NOMO-1 treated with dmso at 0.1 percent for 144 hours (cell line): ENCODE data around the gene PAX7.
"Not testable (repeated sequence)": the region's sequence is repeated elsewhere in the genome, so short reads cannot be mapped to it uniquely, and the experiment has no call there.

Source experiments
- DNase-seq: peaks from one replicate; lab custom pipeline; 2025; ENCODE audit not compliant: unreplicated experiment; lab: John Stamatoyannopoulos, UW

The PAX7 gene

GRCh38 chr1:18657506-18658201 lies 27.0 kb downstream of the PAX7 start:
- DNase-seq, result no peak

DNA sequence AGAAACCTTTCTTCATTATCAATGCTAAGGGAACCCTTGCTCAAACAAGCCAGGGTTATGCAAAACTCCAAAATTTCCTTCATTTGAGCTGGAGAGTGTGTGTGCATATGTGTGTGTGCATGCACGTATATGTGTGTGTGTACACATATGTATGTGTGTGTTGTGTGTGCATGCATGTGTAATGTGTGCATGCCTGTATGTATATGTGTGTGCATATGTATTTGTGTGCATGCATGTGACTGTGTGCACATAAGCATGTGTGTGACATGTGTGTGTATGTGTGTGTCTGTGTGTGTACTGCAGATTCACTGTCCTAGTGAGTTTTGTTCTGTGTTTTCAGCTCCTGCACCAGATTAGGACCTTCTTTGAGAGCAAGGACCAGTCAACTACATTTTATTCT lies 28.2 kb downstream of the PAX7 start:
- no peak for DNase-seq

GRCh38 chr1:18661404-18662285 lies 31.0 kb downstream of the PAX7 start:
- DNase-seq, result no peak

- no peak for DNase-seq
These were observed 31.6 kb downstream of the PAX7 start for GRCh38 chr1:18662286-18662639.

- no peak for DNase-seq
These were observed 35.8 kb downstream of the PAX7 start for GRCh38 chr1:18666317-18666920.

DNA sequence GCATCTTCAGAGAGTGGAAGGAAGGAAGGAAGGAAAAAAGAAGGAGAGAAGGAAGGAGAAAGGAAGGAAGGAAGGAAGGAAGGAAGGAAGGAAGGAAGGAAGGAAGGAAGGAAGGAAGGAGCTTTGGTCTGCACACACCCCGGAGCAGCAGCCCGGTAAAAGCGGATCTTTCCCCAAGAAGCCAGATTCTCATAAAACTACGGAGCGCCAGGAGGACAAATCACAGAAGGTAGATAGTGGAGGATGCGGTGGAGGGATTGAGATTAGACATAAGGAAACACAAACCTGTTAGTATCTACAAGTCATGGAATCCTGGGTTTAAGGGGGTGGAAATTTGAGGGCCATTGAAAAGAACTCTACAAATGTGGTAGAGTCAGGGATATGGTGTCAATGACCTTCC lies 36.7 kb downstream of the PAX7 start:
- no peak for DNase-seq

- DNase-seq, result no peak
These were observed 37.4 kb downstream of the PAX7 start for GRCh38 chr1:18668046-18668445.

DNA sequence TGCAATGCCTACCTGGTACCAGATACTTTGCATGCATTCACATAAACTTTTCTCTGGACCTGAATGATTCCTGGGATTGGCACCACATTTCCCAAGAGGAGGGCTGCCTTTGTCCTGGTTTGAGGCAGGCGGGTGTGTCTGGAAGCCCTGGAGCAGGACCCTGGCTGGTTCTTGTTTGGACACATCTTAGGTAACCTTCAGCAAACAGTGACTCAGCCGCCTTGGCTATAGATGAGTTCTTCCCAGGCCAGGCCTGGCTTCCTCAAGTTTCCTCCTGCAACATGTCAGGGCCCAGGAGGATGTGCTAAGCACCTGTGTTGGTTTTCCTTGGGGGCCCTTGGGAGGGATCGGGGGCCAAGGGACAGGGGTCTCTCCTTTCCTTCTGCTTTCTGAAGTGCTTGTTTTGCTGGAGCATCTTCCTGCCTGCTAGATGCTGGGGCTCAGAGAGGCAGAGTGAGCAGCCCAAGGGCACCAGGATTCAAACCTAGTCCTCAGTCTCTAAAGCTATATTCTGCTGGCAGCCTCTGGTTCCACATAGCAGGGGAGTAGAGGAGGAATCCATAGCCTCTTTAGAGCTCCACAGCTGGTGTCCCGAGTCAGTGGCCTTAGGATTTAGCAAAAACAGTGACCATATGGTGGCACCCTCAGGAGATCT lies 38.2 kb downstream of the PAX7 start:
- DNase-seq, result no peak

GRCh38 chr1:18670121-18670867 lies 39.6 kb downstream of the PAX7 start:
- DNase-seq, result no peak

GRCh38 chr1:18670868-18671225 lies 40.2 kb downstream of the PAX7 start:
- DNase-seq, result no peak

- DNase-seq, result no peak
These were observed 43.3 kb downstream of the PAX7 start for GRCh38 chr1:18673976-18674375.

DNA sequence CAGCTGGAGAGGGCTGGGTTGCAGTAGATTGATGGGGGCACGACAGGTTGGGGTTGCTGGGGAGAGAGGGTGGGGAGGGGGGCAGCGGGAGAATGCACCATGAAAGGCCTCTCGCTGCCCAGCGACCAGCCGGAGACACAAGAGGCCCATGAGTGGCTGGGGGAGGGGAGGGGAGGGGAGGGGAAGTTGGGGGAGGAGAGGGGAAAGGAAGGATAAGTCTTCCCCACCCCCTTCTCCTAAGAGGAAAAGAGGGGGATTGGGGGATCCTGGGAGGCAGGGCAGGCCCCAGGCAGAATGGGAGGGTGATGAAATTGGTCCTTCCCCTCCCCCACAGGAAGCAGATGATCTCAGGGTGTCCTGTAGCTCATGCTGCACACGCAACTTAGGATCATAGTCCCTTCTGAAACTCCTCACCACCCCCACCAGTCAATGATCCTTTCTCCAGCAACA lies 45.7 kb downstream of the PAX7 start:
- no peak for DNase-seq

GRCh38 chr1:18681423-18681835 lies 50.8 kb downstream of the PAX7 start:
- no peak for DNase-seq

- no peak for DNase-seq
These were observed 51.7 kb downstream of the PAX7 start for GRCh38 chr1:18682375-18682774.

GRCh38 chr1:18684303-18684702 lies 53.7 kb downstream of the PAX7 start:
- DNase-seq, result no peak

DNA sequence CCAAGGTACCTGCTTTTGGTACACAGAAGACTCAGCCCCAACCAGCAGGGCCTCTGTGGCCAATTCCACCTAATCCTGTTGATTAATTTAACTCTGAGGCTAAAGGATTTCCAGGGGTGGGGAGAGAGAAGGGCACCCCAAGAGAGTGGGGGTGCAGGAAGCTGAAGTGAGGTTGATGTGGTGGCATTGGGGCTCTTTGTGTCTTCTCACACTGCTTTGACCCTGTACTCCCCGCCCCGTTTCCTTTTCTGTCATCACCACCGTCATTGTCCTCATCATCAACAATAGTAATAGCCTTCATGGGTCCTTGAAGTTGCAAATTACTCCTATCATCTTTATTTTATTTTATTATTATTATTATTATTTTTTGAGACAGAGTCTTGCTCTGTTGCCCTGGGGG lies 55.9 kb downstream of the PAX7 start:
- DNase-seq, result no peak

- no peak for DNase-seq
These were observed 56.6 kb downstream of the PAX7 start for GRCh38 chr1:18687273-18687672.

GRCh38 chr1:18691648-18692047 lies 61.0 kb downstream of the PAX7 start:
- DNase-seq, result no peak

DNA sequence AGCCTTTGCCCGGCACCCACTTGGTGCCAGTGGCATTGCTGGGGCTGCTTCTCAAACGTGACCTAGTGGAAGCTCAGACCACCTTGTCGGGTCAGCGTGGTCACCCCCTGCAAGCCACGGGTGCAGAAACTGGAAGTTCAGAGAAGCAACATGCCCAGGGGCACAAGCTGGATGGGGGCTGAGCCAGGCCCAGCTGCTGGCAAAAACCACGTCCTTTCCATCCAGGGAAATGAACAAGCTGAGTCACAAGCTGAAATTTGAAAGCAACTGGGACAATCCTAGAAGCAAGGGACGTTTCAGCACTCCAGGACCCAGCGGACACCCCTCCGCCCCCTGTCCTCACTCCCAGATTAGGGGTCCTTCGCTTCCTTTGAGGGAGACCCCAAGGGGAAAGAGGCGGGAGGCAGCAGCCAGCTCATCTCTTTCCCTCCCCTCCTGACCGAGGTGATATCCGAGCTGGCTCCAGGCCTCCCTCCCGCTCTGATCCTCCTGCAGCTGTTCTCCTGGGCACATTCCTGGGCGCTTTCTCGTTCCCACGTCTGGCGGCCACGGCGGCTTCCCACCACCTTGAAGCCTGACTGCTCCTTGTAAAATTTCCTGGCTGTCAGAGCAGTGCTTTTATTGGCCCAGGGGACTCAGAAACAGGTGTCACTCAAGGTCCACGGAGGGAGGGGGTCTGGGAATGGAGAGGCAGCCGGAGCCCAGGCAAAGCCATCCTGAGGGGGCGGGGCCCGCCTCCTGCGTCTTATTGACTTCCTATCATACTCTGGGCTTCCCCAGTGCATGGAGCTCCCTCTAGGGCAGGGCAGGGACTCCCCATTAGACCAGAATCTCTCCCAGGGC lies 62.8 kb downstream of the PAX7 start:
- DNase-seq, result no peak

DNA sequence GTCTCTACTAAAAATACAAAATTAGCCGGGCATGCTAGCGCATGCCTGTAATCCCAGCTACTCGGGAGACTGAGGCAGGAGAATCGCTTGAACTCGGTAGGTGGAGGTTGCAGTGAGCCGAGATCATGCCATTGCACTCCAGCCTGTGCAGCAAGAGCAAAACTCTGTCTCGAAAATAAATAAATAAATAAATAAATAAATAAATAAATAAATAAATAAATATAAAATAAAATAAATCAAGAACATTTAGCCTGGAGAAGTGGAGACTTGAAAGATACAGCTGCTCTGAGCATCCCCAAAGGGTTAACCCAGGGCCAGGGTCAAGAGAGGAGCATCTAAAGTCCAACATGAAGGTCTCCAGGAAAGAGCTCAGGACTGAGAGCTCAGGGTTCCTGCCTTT lies 63.6 kb downstream of the PAX7 start:
- not testable (repeated sequence) for DNase-seq
